Suprapubic skin (tissue), 4 donors: ENCODE results near the gene DBI. TPM values are rescaled to one million over a fixed set of nuclear protein-coding genes. Genes with fewer than 3 reads are reported as not detected.
A peak's percentile ranks its signal among the peaks of the same experiment; 100 is the strongest.

Experiments used
- DNase-seq, 2 donors: peaks; one replicate each; pipeline ENCODE4 v3.0.0-alpha.2; 2019; ENCODE audit warnings: low spot score in 2 of 2
- H3K27ac ChIP-seq: fragments of 200-600 bp; sonication (generic); one replicate; pipeline ENCODE4 v1.5.1; 2019
- H3K27me3 ChIP-seq: fragments of 200-600 bp; sonication (generic); one replicate; pipeline ENCODE4 v1.5.1; 2019
- H3K36me3 ChIP-seq: fragments of 200-600 bp; sonication (generic); one replicate; pipeline ENCODE4 v1.5.1; 2019
- H3K4me1 ChIP-seq: fragments of 200-600 bp; sonication (generic); one replicate; pipeline ENCODE4 v1.5.1; 2019
- H3K4me3 ChIP-seq: fragments of 200-600 bp; sonication (generic); one replicate; pipeline ENCODE4 v1.5.1; 2019; ENCODE audit warnings: mild to moderate bottlenecking
- H3K9me3 ChIP-seq: fragments of 200-600 bp; sonication (generic); one replicate; pipeline ENCODE4 v1.5.1; 2019
- EP300 ChIP-seq: sonication (generic); formaldehyde crosslinking; IDR thresholded peaks from one replicate; pipeline ENCODE4 v1.6.1; 2017; ENCODE audit warnings: antibody characterized with exemption
- POLR2A ChIP-seq, 2 donors: fragments of 450-650 bp; IDR thresholded peaks; one replicate each; pipeline ENCODE4 v1.6.1; 2017; ENCODE audit warnings: antibody characterized with exemption in 2 of 2, mild to moderate bottlenecking in 2 of 2, moderate library complexity in 2 of 2
- POLR2AphosphoS5 ChIP-seq, 3 donors: sonication (generic); formaldehyde crosslinking; IDR thresholded peaks; one replicate each; pipeline ENCODE4 v1.6.1; 2017; ENCODE audit warnings: antibody characterized with exemption in 3 of 3
- WGBS: methylation state at CpG from one replicate; pipeline ENCODE4 v1.1.5; 2018; 5-methylcytosine and 5-hydroxymethylcytosine counted together
- total RNA-seq, 4 donors: library from RNA; depleted of rRNA; stranded (reverse); fragments of >200 nt; gene quantifications; one replicate each; pipeline ENCODE4 v1.1.0, GENCODE V29; 2016
- TF ChIP-seq, protein P1 (sequence below), 2 donors: fragments of 200-600 bp in 1 of 2; fragments of 450-650 bp in 1 of 2; sonication (generic) in 1 of 2; IDR thresholded peaks; one replicate each; pipeline ENCODE4 v1.5.1; 2016 to 2019; ENCODE audit warnings: antibody characterized with exemption in 2 of 2, mild to moderate bottlenecking in 1 of 2, moderate library complexity in 1 of 2

DBI gene
- total RNA-seq, 4 donors from 2014 or later = 242 to 376 (median 273) TPM

DNA sequence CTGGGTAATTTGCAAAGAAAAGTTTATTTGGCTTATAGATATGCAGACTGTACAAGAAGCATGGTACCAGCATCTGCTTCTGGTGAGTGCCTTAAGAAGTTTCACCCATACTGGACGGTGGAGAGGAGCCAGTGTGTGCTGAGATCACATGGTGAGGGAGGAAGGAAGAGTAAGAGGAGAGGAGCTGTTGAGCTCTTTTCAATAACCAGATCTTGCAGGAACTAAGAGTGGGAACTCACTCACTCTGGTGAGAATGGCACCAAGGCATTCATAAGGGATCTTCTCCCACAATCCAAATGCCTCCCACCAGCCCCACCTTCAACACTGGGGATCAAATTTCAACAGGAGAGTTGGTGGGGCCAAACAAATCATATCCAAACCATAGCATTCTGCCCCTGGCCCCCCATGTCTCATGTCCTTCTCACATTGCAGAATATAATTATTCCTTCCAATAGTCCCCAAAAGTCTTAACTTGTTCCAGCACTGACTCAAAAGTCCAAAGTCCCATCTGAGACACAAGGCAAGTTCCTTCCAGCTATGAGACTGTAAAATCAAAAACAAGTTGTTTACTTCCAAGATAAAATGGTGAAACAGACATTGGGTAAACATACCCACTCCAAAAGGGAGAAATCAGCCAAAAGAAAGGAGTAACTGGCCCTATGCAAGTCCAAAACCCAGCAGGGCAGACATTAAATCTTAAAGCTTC lies 53.2 kb downstream of the DBI start:
- peak in 1 of 2 donors; percentile 14 for DNase-seq
- Histone ChIP-seq H3K27ac (no peak overlapping the region), H3K27me3 (no peaks in the 10 kb centered on the region), H3K36me3 (no peaks in the 10 kb centered on the region), H3K9me3 (no peaks in the 10 kb centered on the region), H3K4me1 (peaks cover 10% of the 10 kb centered on the region), H3K4me3 (no peak overlapping the region)
- 47% methylated on average over 1 of the region's 1 CpG for WGBS
- no peak for TF ChIP-seq POLR2A (IDR thresholded peaks at IDR 0.05)
- TF ChIP-seq EP300 = no peak
- TF ChIP-seq POLR2AphosphoS5 (IDR thresholded peaks at IDR 0.05) = no peak
- TF ChIP-seq, protein P1, sequence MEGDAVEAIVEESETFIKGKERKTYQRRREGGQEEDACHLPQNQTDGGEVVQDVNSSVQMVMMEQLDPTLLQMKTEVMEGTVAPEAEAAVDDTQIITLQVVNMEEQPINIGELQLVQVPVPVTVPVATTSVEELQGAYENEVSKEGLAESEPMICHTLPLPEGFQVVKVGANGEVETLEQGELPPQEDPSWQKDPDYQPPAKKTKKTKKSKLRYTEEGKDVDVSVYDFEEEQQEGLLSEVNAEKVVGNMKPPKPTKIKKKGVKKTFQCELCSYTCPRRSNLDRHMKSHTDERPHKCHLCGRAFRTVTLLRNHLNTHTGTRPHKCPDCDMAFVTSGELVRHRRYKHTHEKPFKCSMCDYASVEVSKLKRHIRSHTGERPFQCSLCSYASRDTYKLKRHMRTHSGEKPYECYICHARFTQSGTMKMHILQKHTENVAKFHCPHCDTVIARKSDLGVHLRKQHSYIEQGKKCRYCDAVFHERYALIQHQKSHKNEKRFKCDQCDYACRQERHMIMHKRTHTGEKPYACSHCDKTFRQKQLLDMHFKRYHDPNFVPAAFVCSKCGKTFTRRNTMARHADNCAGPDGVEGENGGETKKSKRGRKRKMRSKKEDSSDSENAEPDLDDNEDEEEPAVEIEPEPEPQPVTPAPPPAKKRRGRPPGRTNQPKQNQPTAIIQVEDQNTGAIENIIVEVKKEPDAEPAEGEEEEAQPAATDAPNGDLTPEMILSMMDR (IDR thresholded peaks at IDR 0.05) = no peak

DNA sequence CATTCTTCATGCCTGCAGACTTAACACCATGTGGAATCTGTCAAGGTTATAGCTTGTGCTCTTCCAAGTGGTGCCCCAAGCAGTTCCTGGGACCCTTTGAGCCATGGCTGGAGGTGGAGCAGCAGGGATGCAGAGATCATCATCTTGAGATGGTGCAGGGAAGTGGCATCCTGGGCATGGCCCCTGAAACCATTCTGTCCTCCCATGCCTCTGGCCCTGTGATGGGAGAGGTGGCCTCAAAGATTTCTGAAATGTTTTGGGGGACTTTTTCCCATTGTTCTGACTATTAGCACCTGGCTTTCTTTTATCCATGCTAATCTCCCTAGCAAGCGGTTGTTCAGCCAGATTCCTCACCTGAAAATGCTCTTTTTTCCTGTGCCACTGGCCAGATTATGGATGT lies 54.5 kb downstream of the DBI start:
- H3K27ac ChIP-seq = no peak overlapping the region
- TF ChIP-seq, protein P1 (IDR thresholded peaks at IDR 0.05) = no peak
- TF ChIP-seq POLR2AphosphoS5 (IDR thresholded peaks at IDR 0.05) (no peak), POLR2A (IDR thresholded peaks at IDR 0.05) (no peak), EP300 (no peak)
- no peaks in the 10 kb centered on the region for H3K9me3 ChIP-seq
- peaks cover 16% of the 10 kb centered on the region for H3K4me1 ChIP-seq
- no peaks in the 10 kb centered on the region for H3K36me3 ChIP-seq
- no peak overlapping the region for H3K4me3 ChIP-seq
- WGBS = 97% methylated on average over 1 of the region's 1 CpG
- H3K27me3 ChIP-seq = no peaks in the 10 kb centered on the region
- DNase-seq = no peak

DNA sequence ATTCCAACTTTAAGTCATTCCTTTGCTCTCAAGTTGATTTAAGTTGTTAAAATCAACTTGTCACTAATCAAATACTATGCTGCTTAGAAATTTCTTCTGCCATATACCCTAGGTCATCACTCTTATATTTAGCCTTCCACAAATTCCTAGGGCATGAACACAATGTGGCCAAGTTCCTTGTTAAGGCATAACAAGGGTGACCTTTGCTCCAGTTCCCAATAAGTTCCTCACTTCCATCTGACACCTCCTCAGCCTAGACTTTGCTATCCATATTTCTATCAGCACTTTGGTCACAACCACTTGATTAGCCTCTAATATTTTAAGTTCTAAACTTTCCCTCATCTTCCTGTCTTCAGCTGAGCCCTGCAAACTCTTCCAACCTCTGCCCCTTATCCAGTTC lies 55.0 kb downstream of the DBI start:
- Histone ChIP-seq H3K9me3 (no peaks in the 10 kb centered on the region), H3K27ac (no peak overlapping the region), H3K27me3 (no peaks in the 10 kb centered on the region), H3K36me3 (no peaks in the 10 kb centered on the region), H3K4me3 (no peak overlapping the region), H3K4me1 (peaks cover 21% of the 10 kb centered on the region)
- DNase-seq = no peak
- TF ChIP-seq EP300 (no peak), POLR2AphosphoS5 (IDR thresholded peaks at IDR 0.05) (no peak), POLR2A (IDR thresholded peaks at IDR 0.05) (no peak)
- TF ChIP-seq, protein P1 (IDR thresholded peaks at IDR 0.05) = no peak

Other genes starting within 250 kb of the DBI start
- gene C1QL2, start 208.2 kb upstream of the DBI start, total RNA-seq = under 1 TPM in 1 of 4 donors, not detected in 3; 0.76 TPM
- gene STEAP3, start 143.1 kb upstream of the DBI start, total RNA-seq = 10 to 100 TPM; 18.3 to 21.7 (median 20.6) TPM
- 10 to 100 TPM in 1 of 4 donors, 1 to 10 TPM in 3; 6.7 to 10.6 (median 9.3) TPM for gene C2orf76, start 143 bp upstream of the DBI start, total RNA-seq
- 1 to 10 TPM; 1.6 to 10.0 (median 7.7) TPM for gene TMEM37, start 64.9 kb downstream of the DBI start, total RNA-seq
- gene SCTR, start 157.5 kb downstream of the DBI start, total RNA-seq = not detected
- gene CFAP221, start 177.5 kb downstream of the DBI start, total RNA-seq = under 1 TPM in 1 of 4 donors, not detected in 3; 0.48 TPM